Ramos (cell line): ENCODE results near the gene RELB.
"Not testable (repeated sequence)": the region's sequence is repeated elsewhere in the genome, so short reads cannot be mapped to it uniquely, and the experiment has no call there.

ENCODE experiments used
- in situ Hi-C: fragments of 300-500 bp; cut with MboI; formaldehyde crosslinking; loops from one replicate; pipeline ENCODE4 v1.14.3; 2022; ENCODE audit warnings: low sequenced_read_pairs; ENCODE audit not compliant: unreplicated experiment

The RELB gene

DNA sequence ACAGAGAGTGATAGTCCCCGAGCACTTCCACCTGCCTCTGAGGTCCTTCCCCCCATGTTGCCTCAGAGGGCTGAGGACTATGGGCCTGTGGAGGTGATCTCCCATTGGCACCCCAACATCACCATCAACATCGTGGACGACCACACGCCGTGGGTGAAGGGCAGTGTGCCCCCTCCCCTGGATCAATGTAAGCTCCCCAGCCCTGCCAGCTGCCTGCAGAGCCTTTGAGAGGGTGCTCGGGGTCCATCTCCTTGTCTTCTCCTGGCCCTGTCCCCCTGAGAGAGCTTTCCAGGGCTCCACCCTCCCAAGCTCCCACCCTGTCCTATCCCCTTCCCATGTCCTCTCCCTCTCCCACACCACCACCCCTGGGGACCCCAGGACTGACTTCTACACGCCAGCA lies 14.9 kb upstream of the RELB start:
- in situ Hi-C loops: no loop called here

DNA sequence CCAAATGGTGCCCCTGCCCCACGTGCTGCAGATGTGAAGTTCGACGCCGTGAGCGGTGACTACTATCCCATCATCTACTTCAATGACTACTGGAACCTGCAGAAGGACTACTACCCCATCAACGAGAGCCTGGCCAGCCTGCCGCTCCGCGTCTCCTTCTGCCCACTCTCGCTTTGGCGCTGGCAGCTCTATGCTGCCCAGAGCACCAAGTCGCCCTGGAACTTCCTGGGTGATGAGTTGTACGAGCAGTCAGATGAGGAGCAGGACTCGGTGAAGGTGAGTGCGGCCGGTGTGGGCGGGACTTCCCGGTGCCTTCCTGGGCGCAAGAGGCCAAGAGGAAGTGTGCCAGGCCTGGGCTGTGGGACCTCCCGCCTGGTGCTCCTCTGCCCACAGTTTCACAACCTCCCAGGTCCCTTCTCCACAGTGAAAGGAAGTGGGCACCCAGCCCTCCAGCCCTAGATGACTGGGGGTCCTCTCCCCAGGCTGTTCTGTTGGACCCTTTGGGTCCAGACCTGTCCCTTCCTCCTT lies 14.1 kb upstream of the RELB start:
- in situ Hi-C loops: no loop called here

DNA sequence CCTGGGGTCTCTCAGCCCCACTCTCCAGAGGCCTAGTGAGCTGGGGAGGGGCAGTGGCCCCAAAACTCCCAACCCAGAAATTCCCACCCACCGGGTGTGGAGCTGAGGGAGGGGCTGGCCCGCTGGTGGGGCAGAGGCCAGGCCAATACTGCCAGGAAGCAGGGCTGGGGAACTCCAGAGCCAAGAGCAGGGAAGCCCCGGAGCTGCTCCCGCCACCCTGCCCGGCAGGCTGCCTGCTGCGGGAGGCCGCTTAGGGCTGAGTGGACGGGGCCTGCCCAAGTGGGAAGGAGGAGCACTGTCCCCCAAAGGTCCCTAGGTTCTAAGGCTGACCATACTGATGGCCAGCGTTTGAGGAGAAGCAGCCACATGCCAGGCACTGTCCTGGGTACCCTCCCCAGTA lies 13.0 kb upstream of the RELB start:
- in situ Hi-C loops: no loop called here

DNA sequence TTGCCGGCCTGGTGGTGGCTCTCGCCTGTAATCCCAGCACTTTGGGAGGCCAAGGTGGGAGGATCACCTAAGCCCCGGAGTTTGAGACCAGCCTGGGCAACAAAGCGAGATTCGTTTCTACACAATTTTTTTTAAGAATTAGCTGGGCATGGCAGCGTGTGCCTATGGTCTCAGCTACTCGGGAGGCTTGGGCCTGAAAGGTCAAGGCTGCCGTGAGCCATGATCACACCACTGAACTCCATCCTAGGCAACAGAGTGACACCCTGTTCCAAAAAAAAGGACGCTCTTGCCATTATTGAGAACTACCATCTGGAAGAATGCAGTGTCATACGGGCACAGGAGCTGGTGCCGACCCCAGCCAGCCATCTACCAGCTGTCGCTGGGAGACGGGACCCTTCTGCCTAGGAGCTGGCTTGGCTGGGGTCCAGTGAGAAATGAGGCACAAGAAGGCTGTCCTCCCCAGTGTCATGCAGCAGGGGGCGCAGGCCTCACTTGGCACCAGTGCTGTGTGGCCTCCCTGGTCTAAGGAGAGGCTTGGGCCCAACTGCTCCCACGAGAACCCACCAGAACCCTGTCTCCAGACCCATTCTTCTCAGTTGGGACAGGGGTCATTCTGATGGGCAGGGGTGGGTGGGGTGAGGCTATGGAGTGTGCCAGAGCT lies 12.2 kb upstream of the RELB start:
- in situ Hi-C loops: no loop called here

DNA sequence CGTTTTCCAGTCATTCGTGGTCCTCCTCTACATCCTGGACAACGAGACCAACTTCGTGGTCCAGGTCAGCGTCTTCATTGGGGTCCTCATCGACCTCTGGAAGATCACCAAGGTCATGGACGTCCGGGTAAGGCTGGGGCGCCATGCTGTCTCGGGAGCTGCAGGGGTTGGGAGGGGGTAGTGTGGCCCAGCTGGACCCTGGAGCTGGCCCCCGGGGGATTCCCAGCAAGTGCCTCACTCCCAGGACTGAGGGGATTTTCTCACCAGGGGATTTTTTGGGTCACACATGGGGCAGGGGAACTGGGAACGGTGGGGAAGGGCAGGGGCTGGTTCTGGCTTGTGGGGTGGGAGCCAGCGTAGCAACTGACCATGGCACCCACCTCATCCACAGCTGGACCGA lies 10.8 kb upstream of the RELB start:
- in situ Hi-C loops: loop anchor here (5.0 kb wide), 1 partner anchor 67 kb away; no protein-coding TSS in a partner anchor

DNA sequence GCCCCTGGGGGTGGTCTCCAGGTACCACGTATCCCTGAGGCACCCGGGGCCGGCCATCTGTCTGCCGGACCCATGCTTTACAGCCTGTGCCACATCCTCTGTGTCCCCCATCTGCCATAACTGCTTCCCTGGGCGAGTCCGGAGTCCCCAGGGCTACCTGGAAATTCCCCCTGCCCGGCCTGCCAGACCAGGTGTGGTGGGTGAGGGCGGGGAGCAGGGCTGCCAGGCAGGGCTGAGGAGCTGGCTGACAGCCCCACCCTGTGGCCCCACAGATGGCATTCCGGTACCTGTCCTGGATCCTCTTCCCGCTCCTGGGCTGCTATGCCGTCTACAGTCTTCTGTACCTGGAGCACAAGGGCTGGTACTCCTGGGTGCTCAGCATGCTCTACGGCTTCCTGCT lies 10.3 kb upstream of the RELB start:
- in situ Hi-C loops: loop anchor here (5.0 kb wide), 1 partner anchor 66 kb away; no protein-coding TSS in a partner anchor

DNA sequence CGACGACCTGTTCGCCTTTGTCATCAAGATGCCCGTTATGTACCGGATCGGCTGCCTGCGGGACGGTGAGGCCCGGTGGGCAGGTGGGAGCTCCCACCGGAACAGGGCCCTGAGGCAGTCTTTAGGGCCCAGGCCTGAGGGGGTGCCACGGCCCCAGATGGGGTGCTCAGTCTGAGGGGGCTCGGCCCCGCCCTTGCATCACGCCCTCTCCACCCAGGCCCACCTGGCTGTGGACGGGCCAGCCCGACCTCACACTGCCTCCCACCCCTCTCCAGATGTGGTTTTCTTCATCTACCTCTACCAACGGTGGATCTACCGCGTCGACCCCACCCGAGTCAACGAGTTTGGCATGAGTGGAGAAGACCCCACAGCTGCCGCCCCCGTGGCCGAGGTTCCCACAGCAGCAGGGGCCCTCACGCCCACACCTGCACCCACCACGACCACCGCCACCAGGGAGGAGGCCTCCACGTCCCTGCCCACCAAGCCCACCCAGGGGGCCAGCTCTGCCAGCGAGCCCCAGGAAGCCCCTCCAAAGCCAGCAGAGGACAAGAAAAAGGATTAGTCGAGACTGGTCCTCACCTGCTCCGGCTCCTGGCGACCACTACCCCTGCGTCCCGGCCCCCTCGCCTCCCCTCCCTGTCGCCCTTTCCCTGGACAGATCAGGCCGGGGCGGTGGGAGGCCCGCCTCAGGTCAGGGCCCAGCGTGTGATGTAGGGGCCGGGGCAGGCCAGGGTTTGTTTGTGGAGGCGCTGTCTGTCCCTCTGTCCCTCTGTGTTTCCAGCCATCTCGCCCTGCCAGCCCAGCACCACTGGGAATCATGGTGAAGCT lies 8.7 kb upstream of the RELB start:
- in situ Hi-C loops: loop anchor here (5.0 kb wide), 1 partner anchor 65 kb away; no protein-coding TSS in a partner anchor

DNA sequence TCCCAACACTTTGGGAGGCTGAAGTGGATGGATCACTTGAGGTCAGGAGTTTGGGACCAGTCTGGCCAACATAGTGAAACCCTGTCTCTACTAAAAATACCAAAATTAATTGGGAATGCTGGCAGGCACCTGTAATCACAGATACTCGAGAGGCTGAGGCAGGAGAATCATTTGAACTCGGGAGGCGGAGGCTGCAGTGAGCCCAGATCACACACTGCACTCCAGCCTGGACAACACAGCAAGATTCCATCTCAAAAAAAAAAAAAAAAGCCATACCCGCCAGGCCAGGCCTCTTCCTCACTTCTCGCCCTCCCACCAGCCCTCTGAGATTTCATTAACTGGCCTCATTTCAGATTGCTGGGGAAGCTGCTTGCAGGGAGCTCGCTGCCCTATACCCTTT lies 7.7 kb upstream of the RELB start:
- in situ Hi-C loops: loop anchor here (5.0 kb wide), 1 partner anchor 64 kb away; no protein-coding TSS in a partner anchor

DNA sequence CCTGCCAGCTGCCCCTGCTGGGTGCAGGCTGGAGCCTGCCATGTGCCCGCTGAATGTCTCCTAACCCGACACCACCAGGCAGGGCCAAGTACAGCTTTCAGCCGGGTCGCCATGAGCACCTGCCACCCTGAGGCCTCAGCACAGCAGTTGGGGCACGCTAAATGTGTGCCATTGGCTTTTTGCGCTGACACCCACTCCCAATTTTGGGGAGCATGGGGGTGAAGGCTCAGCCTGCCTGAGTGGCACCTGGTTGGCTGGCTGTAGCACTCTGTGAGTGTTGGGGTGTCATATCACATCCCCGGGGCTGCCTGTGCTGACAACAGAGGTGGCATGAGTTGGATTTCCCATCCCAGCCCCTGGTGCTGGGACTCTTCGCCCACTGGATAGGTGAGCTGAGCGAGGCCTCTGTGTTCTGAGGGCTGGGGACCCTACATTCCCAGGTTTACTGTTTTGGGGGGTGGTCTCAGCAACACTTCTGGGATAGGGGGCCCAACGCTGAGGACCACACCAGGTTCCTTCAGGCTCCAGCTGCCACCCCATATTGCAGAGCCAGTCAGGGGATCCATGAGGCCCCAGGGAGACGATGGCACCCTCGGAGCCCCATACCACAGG lies 7.2 kb upstream of the RELB start:
- in situ Hi-C loops: loop anchor here (5.0 kb wide), 1 partner anchor 63 kb away; no protein-coding TSS in a partner anchor

DNA sequence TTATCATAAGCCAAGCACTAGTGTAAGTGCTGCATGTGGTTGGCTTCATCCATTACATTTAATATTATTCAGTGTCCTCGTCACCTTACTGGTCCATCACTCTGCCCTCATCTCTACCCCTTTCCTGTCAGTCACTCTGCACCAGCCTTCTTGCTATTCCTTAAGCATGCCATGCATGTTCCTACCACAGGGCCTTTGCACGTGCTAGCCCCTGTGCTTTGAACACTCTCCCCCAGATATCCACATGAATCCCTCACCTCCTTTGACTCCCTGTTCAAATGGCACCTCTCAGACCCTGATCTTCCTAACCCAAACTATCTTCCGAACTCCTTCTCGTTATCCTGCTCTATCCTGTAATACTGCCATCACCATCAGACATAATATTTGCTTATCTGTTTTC lies 3.2 kb upstream of the RELB start:
- in situ Hi-C loops: no loop called here

DNA sequence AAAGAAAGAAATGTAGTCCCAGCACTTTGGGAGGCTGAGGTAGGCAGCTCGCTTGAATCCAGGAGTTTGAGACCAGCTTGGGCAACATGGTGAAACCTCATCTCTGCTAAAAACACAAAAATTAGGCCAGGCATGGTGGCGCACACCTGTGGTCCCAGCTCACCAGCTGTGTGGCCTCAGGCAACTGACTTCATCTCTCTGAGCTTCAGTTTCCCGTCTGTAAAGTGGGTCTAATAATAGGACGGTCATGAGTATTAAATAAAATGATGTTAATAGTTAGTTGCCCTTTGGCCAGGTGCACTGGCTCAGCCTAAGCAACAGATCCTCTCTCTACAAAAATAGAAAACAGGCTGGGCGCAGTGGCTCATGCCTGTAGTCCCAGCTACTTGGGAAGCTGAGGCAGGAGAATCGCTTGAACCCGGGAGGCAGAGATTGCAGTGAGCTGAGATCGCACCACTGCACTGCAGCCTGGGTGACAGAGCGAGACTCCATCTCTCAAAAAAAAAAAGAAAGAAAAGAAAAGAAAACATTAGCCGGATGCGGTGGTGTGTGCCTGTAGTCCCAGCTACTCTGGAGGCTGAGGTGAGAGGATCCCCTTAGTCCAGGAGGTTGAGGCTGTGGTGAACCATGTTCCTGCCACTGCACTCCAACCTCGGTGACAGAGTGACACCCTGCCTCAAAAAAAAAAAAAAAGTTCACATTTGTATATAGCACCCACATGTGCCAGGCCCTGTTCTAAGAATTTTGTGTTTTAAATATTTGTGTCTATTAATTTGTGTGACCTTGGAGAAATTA lies 1.9 kb upstream of the RELB start:
- in situ Hi-C loops: not testable (repeated sequence)

DNA sequence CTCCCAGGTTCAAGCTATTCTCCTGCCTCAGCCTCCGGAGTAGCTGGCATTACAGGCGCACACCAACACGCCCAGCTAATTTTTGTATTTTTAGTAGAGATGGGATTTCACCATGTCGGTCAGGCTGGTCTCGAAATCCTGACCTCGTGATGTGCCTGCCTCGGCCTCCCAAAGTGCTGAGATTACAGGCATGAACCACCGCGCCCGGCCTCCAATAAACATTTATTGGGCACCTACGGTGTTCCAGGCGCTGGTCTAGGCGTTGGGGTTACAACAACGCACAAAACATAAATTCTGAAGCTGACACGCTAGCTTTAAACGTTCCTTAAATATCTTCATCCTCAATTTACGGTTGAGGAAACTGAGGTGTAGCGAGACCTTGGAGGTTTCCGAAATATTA lies 599 bp upstream of the RELB start:
- in situ Hi-C loops: not testable (repeated sequence)

DNA sequence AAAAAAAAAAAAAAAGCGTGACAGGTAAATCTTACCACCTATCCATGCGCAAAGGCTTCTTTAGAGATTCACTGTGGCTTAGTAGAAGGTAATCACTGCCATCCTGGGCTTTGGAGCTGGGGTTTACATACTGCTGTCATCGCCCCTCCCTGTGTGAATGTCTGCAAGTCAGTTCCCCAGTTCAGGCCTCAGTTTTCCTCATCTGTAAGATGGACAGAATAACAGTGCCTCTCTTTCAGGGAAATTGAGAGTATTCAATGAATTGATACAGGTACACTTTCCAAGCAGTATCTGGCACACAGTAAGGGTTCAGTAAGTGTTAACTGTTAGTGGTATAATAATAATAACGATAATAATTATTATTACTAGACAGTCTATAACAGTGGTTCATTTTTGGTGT lies 2.2 kb downstream of the RELB start:
- in situ Hi-C loops: no loop called here

DNA sequence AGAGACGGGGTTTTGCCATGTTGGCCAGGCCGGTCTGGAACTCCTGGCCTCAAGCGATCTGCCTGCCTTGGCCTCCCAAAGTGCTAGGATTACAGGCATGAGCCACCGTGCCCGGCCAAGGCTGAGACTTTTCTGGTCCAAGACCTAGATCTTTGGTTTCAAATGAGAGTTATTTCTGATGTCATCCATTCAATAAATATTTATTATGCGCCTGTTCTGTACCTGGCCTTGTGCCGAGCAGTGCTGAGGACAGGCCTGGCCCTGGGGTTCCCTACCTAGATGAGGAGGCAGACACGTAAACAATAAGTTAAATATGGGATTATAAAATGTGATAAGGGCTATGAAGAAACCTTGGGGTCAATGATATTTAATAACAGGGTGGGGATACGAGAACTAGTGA lies 4.5 kb downstream of the RELB start:
- in situ Hi-C loops: no loop called here

DNA sequence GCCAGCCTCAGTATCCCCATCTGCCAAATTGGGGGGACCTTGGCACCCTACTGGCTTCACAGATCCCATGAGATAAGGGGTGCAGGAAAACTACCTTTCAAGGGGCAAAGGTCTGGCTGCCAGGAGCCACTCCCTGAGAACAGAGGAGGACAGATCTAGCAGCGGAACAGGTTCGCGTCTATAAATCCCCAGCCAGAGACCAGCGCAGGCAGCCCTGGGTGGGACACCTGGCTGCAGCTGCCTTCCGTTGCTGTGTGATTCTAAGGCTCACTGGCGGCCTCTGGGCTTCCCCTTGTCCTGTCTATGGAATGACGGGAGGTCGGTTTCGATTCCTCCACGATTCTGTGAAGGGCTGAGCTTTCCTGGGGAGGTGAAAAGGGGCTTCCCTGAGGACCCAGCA lies 7.3 kb downstream of the RELB start:
- in situ Hi-C loops: no loop called here

DNA sequence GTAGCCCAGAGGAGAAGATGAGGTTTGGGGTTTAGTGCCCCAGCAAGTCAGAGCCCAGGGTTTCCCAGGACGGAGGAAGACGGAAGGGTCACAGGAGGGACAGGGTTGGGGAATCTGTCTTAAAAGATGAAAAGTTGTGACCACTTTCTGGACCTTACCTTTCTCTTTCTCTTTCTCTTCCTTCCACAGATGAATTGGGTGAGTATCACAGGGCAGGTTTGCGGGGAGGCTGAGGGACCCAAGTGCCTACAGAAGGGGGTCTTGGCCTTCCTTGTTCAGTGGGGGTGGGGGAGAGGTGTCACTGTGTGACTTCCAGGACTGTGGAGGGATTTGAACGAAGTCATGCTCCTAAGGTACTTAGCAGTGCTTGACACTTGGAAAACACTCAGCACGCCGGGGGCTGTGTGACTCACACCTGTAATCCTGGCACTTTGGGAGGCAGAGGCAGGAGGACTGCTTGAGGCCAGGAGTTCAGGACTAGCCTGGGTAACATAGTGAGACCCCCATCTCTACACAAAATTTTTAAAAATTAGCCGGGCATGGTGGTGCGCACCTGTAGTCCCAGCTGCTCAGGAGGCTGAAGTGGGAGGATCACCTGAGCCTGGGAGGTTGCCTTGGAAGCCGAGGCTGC lies 8.5 kb downstream of the RELB start:
- in situ Hi-C loops: no loop called here

DNA sequence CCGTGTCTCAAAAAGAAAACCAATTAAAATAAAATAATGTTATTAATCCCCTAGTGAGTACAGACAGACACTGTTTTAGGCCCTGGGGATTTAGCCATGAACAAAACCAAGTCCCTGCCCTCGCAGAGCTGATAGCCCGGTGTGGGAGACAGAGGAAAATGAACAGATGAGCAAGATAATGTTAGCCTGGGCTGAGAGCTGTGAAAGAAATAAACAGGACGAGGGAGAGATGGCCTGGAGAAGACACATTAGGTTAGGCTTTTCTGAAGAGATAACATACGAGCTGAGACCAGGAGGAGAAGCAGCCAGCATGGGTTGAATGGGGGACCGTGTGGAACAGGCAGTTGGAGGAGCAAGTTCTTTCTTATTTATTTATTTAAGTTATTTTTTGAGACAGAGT lies 9.0 kb downstream of the RELB start:
- in situ Hi-C loops: no loop called here

DNA sequence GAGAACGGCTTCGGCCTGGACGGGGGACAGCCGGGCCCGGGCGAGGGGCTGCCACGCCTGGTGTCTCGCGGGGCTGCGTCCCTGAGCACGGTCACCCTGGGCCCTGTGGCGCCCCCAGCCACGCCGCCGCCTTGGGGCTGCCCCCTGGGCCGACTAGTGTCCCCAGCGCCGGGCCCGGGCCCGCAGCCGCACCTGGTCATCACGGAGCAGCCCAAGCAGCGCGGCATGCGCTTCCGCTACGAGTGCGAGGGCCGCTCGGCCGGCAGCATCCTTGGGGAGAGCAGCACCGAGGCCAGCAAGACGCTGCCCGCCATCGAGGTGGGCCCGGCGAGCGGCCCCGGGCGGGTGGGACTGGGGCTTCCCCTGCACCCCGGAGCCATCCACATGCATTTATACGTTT lies 10.7 kb downstream of the RELB start:
- in situ Hi-C loops: no loop called here

DNA sequence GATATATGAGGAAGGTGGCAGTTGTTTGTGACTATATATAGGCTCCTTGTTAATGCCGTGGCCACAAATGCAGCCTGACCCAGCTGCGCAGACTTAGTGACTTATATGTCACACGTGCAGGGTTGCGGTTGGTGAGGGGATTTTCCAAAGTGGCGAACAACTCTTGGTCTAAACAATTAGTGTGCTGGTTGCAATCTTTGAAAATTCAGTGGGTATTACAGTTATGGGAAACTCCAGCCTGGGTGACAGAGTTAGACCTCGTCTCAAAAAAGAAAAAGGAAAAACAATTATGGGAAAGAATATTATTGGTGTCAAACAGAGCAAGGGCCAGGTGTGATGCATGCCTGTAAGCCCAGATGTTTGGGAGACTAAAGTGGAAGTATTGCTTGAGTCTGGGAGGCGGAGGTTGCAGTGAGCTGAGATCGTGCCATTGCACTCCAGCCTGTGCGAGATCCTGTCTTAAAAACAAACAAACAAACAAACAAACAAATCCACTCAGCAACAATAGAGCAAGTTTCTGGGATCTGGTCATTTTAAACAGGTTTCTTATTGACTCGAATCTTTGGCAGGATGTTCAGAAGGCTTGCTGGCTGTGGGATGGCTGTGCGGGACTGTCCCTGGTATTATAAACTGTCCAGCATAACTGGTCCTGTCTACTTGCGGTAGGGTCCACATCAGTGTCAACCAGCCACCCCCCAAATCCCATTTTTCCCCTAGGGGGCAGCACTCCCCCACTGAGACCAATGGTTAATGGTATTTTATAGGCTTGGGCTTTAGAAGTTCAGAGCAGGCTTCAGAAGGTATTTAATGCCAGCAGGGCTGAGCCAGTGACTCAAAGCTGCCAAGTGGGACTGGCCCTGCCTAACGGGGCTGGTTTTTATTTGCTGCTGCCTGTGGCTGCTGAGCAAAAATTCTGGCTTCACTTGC lies 15.4 kb downstream of the RELB start:
- in situ Hi-C loops: no loop called here
